Measurements from ENCODE around the gene CCDC40.

CCDC40 gene

GRCh38 chr17:80067393-80067986, 31.0 kb downstream of the CCDC40 start:
- no peak for DNase-seq (ENCODE audit: low spot score)
- TF ChIP-seq, protein P1, sequence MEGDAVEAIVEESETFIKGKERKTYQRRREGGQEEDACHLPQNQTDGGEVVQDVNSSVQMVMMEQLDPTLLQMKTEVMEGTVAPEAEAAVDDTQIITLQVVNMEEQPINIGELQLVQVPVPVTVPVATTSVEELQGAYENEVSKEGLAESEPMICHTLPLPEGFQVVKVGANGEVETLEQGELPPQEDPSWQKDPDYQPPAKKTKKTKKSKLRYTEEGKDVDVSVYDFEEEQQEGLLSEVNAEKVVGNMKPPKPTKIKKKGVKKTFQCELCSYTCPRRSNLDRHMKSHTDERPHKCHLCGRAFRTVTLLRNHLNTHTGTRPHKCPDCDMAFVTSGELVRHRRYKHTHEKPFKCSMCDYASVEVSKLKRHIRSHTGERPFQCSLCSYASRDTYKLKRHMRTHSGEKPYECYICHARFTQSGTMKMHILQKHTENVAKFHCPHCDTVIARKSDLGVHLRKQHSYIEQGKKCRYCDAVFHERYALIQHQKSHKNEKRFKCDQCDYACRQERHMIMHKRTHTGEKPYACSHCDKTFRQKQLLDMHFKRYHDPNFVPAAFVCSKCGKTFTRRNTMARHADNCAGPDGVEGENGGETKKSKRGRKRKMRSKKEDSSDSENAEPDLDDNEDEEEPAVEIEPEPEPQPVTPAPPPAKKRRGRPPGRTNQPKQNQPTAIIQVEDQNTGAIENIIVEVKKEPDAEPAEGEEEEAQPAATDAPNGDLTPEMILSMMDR (IDR thresholded peaks at IDR 0.05; ENCODE audit: extremely low read depth, missing control alignments): no peak

DNA sequence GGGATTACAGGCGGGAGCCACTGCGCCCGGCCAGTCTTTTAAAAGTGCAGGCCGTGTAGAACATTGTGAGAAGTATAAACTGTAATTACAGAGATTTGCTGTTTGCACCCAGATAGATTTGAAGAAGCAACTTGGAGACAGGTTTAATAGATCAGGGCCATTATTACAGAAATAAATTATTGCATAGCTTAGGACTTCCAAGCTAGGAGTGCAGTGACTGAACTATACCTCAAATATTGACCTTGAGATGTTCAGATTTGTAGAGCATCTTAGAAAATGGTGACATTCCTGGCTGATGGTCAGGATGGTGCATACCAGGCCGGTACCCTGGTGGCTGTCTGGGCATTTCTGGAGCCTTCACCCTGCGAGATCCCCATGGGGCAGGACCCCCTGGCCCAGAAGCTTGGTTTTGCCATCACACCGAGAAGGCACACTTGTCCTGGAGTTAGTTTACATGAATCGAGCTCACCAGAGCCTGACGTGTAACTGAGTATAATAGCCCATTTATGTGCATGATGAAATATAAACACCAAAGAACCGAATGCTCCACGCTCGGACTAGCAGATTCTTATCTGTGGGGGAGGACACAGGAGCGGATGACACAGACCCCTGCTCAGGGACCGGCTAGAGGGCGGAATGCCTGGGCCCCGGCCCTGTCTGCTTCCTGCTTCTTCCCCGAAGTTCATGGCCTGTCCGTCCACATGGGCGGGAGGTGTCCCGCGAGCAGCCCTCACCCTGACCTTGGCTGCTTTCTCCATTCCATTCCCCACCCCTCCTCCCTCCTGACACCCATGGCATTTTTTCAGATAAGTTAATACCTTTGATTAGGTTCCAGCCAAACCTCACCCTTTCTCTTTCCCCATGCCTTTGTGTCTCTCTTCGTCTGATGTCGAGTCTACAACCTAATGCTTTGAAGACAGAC, 32.1 kb downstream of the CCDC40 start:
- no peak for DNase-seq (ENCODE audit: low spot score)

GRCh38 chr17:80070375-80071115, 34.1 kb downstream of the CCDC40 start:
- DNase-seq (ENCODE audit: low spot score): no peak
- TF ChIP-seq, protein P1 (IDR thresholded peaks at IDR 0.05; ENCODE audit: extremely low read depth, missing control alignments): no peak

More for the DNA sequence above, 32.1 kb downstream of the CCDC40 start:
- TF ChIP-seq, protein P1 (IDR thresholded peaks at IDR 0.05; ENCODE audit: extremely low read depth, missing control alignments): no peak

DNA sequence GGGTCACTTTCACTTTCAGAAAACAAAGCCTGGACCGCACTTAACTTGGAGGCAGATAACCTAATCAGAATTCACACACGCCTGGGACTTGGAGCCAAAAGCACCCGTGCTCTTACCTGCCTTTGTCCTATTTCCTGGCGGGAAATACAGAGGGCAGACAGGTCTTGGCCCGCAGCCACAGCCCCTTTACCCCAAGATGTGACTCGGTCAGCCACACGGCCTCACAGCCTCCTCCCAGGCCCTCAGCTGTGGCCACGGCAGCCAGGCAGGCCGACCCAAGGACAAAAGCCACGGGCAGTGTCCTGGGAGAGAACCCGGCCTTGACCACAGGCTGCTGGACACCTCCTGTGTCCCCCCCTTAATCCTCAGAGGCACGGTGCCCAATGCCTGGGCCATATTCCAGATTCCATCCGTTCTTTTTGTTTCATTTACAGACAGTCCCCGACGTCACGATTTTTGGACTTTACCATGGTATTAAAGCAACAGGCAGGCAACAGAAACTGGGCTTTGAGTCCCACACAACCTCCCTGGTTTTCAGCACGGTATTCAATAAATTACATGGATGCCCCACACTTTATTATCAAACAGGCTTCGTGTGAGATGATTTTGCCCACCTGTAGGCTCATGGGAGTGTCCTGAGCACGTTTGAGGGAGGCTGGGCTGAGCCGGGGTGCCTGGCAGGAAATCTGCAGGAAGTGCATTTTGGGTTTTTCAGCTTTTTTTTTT, 34.8 kb downstream of the CCDC40 start:
- DNase-seq (ENCODE audit: low spot score): no peak
- TF ChIP-seq, protein P1 (IDR thresholded peaks at IDR 0.05; ENCODE audit: extremely low read depth, missing control alignments): no peak

DNA sequence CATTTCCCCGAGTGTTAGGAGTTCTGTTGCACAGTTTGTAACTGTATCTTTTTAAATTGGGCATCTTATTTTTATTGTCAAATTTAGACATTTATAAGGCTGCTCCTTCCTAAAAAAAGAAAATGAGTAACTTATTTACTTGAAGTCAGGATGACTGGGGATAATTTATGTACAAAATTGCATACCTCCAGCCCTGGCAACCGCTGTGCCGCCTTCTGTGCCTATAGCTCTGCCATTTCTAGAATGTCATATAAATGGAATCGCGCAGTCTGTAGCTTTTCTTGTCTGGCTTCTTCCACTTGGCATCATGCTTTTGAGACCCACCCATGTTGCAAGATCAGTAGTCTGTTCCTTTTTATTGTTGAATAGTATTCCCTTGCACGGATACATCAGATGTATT, 36.0 kb downstream of the CCDC40 start:
- TF ChIP-seq, protein P1 (IDR thresholded peaks at IDR 0.05; ENCODE audit: extremely low read depth, missing control alignments): no peak
- DNase-seq (ENCODE audit: low spot score): no peak

GRCh38 chr17:80080081-80080480, 43.6 kb downstream of the CCDC40 start:
- DNase-seq (ENCODE audit: low spot score): no peak
- TF ChIP-seq, protein P1 (IDR thresholded peaks at IDR 0.05; ENCODE audit: extremely low read depth, missing control alignments): no peak

Data from GM20000 (cell line).